ENCODE data around the gene EGFL7.

The EGFL7 gene

DNA sequence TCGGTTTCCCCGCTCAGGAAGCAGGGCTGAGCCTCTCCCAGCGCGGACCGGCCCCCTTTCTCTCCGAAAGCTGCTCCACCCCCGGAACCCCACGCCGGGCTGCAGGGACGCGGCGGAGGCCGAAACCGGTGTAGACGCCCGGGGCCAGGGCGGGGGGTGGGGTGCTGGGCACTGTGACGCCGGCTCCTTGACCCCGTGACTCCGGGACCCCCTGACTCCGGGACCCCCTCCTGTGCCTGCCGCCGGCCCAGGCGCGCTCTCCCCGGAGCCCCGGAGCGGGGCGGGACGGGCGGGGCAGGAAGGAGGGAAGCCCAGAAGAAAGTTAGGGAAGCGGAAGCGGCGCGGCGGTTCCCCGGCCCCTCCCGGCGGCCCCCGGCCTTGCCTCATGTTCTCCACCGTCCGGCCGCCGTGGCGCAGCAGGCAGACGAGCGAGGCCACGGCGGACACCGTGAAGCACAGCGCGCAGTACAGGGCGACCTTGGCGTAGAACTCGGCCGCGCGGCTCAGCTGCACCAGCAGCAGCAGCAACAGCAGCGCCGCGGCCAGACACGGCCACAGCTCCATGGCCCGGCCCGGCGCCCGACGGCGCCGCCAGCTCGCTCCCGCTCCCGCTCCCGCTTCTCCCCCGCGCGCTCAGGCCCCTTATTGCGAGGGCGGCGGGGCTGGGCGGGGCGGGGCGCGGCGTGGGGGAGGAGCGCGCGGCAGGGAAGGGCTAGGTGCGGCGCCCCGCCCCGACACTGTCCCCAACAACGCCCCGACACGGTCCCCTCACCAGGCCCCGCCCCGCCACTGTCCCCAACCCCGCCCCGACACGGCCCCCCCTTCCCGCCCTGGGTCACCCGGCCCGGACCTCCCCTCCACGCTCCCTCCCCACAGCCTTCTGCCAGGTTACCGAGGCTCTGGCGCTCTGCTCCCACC, 24.3 kb downstream of the EGFL7 start, which contains the start of gene AGPAT2:
Gene AGPAT2, minus strand, starts transcription at position 664 of the 918 bp plus-strand sequence. Its CDS starts 100 bp downstream, at position 564.
- no peak for DNase-seq (ENCODE audit: low read depth)

- no peak for DNase-seq (ENCODE audit: low read depth)
These were observed 25.1 kb downstream of the EGFL7 start for GRCh38 chr9:136687721-136688223.

DNA sequence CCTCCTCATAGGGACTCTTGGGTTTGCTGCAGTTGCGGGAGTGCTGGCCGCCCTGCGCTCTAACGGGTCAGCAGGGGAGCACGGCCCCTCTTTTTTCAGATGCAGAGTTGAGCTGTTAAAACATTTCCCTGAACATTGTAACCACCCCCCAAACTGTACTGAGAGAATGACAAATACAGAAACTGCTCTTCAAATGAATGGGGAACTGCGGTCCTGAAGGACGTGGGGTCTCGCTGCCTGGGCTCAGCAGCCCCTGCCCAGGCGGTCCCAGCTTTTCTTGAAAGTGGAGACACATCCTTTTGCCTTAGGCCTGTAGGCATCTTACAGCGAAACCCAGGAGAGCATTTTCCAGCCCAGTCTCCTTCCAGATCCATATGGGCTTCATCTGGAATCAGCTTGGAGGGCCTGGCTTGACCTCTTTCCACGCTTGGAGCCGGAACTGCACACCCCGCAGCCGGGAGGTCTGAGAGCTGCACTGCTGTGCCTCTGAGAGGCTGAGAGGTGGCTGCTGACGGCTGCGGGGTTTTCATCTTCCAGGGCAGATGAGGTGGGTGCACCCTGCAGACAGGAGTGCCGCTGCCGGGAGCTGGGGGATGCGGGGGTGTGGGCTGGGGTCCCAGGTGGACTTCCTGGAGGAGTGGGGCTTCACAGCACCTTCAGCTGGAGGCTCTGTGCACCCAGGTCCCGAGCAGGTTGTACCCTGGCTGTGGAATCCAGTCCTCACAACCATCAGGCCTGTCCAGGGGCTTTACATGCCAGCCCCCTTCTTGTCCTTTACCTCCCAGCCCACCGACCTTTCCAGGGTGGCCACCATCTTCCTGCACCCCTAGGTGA, 25.8 kb downstream of the EGFL7 start:
- DNase-seq (ENCODE audit: low read depth): no peak

DNA sequence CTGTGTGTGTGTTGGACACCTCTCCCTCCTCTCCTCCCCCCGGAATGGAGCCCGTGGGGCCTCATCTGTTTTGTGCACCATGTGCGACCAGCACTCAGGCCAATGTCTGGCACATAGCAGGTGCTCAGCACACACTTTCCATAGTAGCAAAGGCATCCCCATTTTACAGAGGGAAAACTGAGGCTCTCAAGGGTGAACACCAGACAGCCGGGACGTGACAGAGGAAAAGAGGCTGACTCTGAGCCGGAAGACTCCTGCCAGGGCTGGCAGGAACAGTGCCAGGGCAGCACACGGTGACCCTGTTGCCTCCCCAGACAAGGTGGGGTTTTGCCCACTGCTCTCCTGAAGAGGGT, 26.4 kb downstream of the EGFL7 start:
- DNase-seq (ENCODE audit: low read depth): no peak

GRCh38 chr9:136690104-136690805, 27.5 kb downstream of the EGFL7 start:
- DNase-seq (ENCODE audit: low read depth): no peak

DNA sequence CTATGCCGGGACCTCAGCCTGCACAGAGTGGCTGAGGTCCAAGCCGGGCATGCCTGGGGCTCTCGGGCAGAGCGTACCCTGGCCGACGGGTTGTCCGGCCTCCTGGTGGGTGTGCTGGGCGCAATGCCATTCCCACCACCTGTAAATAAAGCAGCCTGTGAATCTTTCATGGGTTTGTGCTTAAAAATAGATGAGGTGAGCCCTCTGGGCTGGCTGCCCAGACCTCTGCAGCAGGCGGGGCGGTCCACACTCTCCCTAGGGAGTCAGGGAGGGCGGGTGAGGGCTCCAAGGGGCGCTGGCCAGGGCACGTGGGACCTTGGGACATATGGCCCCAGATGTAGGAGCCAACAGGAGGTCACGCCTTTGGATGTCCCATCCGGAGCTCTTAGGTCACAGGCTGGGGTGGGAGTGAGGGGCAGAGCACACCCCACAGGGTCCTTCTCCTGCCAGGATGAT, 28.1 kb downstream of the EGFL7 start:
- DNase-seq (ENCODE audit: low read depth): no peak

GRCh38 chr9:136691316-136692184, 28.8 kb downstream of the EGFL7 start:
- no peak for DNase-seq (ENCODE audit: low read depth)

DNA sequence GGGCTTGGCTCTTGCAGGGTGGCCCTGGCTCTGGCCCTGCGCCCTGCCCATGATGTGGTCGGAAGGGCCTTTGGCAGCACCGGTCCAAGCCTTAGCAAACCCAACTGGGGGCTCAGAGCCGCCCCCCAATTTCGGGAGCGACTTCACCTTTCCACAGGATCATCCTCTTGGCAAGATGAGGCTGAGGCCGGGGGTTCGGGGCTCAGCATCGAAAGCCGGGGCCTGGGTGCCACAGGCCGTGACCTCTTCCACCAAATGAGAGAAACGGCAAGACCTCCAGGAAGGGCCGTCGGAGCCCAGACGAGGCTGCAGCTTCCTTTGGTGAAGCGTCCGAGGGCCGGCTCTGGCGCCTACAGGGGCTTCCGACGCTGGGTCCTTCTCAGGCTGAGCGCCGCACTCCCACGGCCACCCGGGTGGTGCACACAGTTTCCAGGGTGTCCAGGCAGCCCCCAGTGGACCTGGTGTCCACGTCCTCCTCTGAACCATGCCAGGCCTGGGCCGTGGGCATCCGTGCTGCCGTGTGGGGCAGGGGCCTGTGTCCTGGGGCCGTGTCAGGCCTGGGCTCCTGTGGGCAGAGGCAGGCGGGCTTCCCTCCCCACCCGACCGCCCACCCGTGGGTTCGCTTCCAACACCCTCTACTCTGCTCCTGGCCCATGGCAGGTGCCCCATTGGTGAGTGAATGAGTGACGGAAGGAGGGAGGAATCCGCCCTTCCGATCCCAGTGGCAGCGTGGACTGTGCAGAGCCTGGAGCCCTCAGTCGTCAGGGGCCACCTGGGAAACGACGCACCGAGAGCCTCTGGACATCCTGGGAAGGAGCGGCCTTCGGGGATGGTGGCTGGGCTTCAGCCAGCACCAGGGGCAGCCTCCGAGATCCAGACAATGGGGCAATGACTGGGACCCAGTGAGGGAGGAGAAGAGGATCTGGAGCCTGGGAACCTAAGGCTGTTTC, 29.7 kb downstream of the EGFL7 start:
- DNase-seq (ENCODE audit: low read depth): no peak

GRCh38 chr9:136693135-136693489, 30.4 kb downstream of the EGFL7 start:
- no peak for DNase-seq (ENCODE audit: low read depth)

GRCh38 chr9:136693490-136694162, 30.9 kb downstream of the EGFL7 start:
- DNase-seq (ENCODE audit: low read depth): no peak

- DNase-seq (ENCODE audit: low read depth): no peak
These were observed 31.6 kb downstream of the EGFL7 start for GRCh38 chr9:136694163-136694871.

GRCh38 chr9:136694872-136695247, 32.1 kb downstream of the EGFL7 start:
- DNase-seq (ENCODE audit: low read depth): no peak

DNA sequence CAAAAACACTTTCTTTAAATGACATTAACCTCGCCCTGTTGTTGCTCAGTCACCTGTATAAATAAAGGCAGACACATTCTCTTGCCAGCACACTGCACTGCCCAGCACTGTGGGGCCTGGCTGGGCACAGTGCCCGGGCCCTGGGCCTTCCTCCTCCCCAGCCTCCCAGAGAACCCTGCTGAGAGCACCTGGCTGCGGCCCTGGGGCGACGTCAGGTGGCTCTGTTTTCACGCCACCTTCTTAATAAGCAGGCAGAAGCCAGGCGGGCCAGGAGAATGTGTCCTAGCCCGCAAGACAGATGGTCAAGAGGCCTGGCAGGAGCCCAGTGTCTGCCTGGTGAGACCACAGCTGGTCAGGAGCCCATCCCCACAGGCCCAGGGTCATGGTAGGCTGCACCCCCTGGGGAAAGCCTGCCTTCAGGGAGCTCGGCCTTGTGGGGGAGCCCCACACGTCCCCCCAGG, 32.7 kb downstream of the EGFL7 start:
- no peak for DNase-seq (ENCODE audit: low read depth)

DNA sequence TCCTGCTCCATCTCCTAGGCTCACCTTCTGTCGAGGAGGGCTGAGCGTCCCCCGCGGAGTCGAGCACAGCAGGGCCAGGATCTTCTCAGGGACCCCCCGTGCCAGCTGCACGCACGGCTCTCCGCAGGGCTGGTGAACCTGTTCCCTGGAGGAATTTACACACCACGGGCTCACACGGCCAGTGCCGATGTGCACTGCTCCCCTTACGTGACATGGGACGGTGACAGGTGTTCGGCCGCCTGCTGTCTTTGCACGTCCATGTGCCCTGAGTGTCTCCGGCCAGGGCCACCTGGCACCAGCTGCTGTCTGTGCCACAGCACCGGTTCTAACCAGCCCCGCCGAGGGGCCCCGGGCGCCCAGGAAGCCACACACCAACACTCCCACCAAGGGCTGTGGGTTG, 33.2 kb downstream of the EGFL7 start:
- DNase-seq (ENCODE audit: low read depth): no peak

DNA sequence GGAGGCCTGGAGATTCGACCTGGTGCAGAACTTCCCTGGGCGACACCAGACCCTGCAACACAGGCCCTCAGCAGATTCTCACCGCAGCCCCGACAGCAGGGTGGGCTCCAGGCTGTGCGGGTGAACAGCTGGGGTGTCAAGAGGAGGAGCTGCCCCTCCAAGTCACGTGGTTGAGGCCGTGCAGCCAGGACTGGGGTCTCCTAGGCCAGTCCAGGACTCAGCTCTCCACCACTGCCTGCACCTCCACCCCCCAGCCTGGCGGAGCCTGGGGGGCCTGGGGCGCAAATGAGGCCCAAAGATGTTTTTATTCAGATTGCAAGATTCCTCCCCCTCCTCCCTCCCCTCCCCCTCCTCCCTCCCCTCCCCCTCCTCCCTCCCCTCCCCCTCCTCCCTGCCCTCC, 33.8 kb downstream of the EGFL7 start:
- DNase-seq (ENCODE audit: low read depth): no peak

- DNase-seq (ENCODE audit: low read depth): no peak
These were observed 34.6 kb downstream of the EGFL7 start for GRCh38 chr9:136697146-136697820.

GRCh38 chr9:136697821-136698526, 35.3 kb downstream of the EGFL7 start:
- DNase-seq (ENCODE audit: low read depth): no peak
